SU-DHL-6 (cell line): ENCODE measurements around the gene E4F1.

Experiments
- H2AFZ ChIP-seq: fragments of 200-600 bp; sonication (generic); 2 replicates; pipeline ENCODE4 v1.6.1; 2014; ENCODE audit warnings: low read depth, mild to moderate bottlenecking, moderate library complexity, mixed read lengths, antibody characterized with exemption, low read length; ENCODE audit not compliant: severe bottlenecking
- H3F3A ChIP-seq: fragments of 200-600 bp; shearing (Covaris generic); 2 replicates; pipeline ENCODE4 v1.6.0; 2016; ENCODE audit warnings: antibody characterized with exemption, mild to moderate bottlenecking; ENCODE audit not compliant: insufficient read depth
- H3K27ac ChIP-seq: fragments of 200-600 bp; sonication (generic); 2 replicates; pipeline ENCODE4 v1.5.1; 2016; ENCODE audit warnings: low read depth, mild to moderate bottlenecking, low read length, moderate library complexity, mixed read lengths
- H3K27me3 ChIP-seq: fragments of 200-600 bp; sonication (generic), shearing (Covaris generic); 2 replicates; pipeline ENCODE4 v1.6.0; 2014; ENCODE audit warnings: mild to moderate bottlenecking, low read length
- H3K36me3 ChIP-seq: fragments of 200-600 bp; sonication (generic); 2 replicates; pipeline ENCODE4 v1.6.1; 2014; ENCODE audit warnings: mild to moderate bottlenecking, low read length, mixed read lengths
- H3K4me2 ChIP-seq: fragments of 300-600, 200-600 bp; shearing (Covaris generic), sonication (generic); 2 replicates; pipeline ENCODE4 v1.6.0; 2014; ENCODE audit warnings: low read length, low read depth, mild to moderate bottlenecking; ENCODE audit not compliant: poor library complexity, severe bottlenecking
- H3K4me3 ChIP-seq: fragments of 200-600 bp; sonication (generic); 2 replicates; pipeline ENCODE4 v1.5.1; 2014; ENCODE audit warnings: antibody characterized with exemption, low read length, mild to moderate bottlenecking, mixed read lengths; ENCODE audit not compliant: insufficient read depth, poor library complexity, severe bottlenecking
- H3K79me2 ChIP-seq: fragments of 200-600 bp; sonication (generic); 2 replicates; pipeline ENCODE4 v1.6.1; 2014; ENCODE audit warnings: mild to moderate bottlenecking, low read length, moderate library complexity; ENCODE audit not compliant: insufficient read depth
- H3K9ac ChIP-seq: fragments of 200-600 bp; sonication (generic); 2 replicates; pipeline ENCODE4 v1.7.0; 2014; ENCODE audit warnings: mild to moderate bottlenecking, low read length
- H3K9me2 ChIP-seq: fragments of 200-600 bp; sonication (generic); replicated peaks from 2 replicates; pipeline ENCODE4 v1.6.1; 2014; ENCODE audit warnings: low read length; ENCODE audit not compliant: insufficient read depth
- H3K9me3 ChIP-seq: fragments of 200-600 bp; sonication (generic); 2 replicates; pipeline ENCODE4 v1.6.1; 2014; ENCODE audit warnings: low read length, mixed read lengths; ENCODE audit not compliant: insufficient read depth
- H4K20me1 ChIP-seq: fragments of 200-600 bp; sonication (generic); 2 replicates; pipeline ENCODE4 v1.6.1; 2014; ENCODE audit warnings: low read depth, mild to moderate bottlenecking, antibody characterized with exemption, low read length, moderate library complexity, mixed read lengths
- EZH2phosphoT487 ChIP-seq: fragments of 200-600 bp; sonication (generic), shearing (Covaris generic); conservative IDR thresholded peaks from 2 replicates; pipeline ENCODE4 v1.6.1; 2018; ENCODE audit warnings: mild to moderate bottlenecking, antibody characterized with exemption, low read length, moderate library complexity, mixed read lengths
- TF ChIP-seq, protein P1 (sequence below): fragments of 200-600 bp; sonication (generic); IDR thresholded peaks from one replicate; pipeline ENCODE4 v1.5.1; 2017; ENCODE audit warnings: antibody characterized with exemption, mild to moderate bottlenecking, low read length, moderate library complexity; ENCODE audit not compliant: insufficient read depth, poor library complexity, severe bottlenecking

The E4F1 gene, protein sequence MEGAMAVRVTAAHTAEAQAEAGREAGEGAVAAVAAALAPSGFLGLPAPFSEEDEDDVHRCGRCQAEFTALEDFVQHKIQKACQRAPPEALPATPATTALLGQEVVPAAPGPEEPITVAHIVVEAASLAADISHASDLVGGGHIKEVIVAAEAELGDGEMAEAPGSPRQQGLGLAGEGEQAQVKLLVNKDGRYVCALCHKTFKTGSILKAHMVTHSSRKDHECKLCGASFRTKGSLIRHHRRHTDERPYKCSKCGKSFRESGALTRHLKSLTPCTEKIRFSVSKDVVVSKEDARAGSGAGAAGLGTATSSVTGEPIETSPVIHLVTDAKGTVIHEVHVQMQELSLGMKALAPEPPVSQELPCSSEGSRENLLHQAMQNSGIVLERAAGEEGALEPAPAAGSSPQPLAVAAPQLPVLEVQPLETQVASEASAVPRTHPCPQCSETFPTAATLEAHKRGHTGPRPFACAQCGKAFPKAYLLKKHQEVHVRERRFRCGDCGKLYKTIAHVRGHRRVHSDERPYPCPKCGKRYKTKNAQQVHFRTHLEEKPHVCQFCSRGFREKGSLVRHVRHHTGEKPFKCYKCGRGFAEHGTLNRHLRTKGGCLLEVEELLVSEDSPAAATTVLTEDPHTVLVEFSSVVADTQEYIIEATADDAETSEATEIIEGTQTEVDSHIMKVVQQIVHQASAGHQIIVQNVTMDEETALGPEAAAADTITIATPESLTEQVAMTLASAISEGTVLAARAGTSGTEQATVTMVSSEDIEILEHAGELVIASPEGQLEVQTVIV

DNA sequence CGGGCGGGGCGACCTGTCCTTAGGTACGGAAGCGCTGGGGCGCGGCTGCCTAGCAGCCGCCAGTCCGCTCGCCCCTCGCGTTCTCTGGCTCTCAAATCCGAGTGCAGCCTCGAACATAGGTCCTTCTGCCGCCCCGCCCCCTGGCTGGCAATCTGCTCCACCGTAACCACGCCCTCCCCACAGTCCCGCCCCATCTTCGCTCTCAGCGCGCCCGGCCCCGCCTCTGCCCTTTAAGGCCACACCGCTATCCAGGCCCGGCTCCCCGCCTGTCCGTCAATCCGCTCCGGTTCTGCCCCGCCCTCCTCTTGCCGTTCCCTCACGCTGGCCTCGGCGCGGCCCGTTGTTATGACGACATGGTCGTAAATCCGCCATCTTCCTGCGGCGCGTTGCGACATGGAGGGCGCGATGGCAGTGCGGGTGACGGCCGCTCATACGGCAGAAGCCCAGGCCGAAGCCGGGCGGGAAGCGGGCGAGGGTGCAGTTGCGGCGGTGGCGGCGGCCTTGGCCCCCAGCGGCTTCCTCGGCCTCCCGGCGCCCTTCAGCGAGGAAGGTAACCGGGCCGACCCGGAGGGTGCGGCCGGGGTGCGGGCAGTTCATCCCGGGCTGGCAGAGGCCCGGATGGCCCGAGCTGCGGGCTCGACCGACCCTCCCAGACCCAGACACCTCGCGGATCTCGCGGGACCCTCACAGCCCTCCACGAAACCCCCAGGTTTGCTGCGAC, at the start of gene E4F1:
TSS of gene E4F1 (plus strand) at position 371 of the 721 bp plus-strand sequence. CDS start at position 394, 23 bp downstream.
- Histone ChIP-seq H2AFZ (peak within 1 kb of the TSS; percentile 71), H3K27ac (peak within 1 kb of the TSS; percentile 70), H3K36me3 (no peaks in the 10 kb centered on the region), H4K20me1 (no peaks in the 10 kb centered on the region), H3K27me3 (no peaks in the 10 kb centered on the region), H3K9me3 (no peaks in the 10 kb centered on the region), H3K9me2 (no peaks in the 10 kb centered on the region), H3K4me2 (peak within 1 kb of the TSS; percentile 80), H3F3A (peaks cover 4% of the 10 kb centered on the region; the same call in 1 of the 2 replicates), H3K9ac (peak within 1 kb of the TSS; percentile 97), H3K4me3 (peak within 1 kb of the TSS; percentile 92), H3K79me2 (peaks cover 42% of the 10 kb centered on the region)
- TF ChIP-seq, protein P1, sequence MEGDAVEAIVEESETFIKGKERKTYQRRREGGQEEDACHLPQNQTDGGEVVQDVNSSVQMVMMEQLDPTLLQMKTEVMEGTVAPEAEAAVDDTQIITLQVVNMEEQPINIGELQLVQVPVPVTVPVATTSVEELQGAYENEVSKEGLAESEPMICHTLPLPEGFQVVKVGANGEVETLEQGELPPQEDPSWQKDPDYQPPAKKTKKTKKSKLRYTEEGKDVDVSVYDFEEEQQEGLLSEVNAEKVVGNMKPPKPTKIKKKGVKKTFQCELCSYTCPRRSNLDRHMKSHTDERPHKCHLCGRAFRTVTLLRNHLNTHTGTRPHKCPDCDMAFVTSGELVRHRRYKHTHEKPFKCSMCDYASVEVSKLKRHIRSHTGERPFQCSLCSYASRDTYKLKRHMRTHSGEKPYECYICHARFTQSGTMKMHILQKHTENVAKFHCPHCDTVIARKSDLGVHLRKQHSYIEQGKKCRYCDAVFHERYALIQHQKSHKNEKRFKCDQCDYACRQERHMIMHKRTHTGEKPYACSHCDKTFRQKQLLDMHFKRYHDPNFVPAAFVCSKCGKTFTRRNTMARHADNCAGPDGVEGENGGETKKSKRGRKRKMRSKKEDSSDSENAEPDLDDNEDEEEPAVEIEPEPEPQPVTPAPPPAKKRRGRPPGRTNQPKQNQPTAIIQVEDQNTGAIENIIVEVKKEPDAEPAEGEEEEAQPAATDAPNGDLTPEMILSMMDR = no peak

DNA sequence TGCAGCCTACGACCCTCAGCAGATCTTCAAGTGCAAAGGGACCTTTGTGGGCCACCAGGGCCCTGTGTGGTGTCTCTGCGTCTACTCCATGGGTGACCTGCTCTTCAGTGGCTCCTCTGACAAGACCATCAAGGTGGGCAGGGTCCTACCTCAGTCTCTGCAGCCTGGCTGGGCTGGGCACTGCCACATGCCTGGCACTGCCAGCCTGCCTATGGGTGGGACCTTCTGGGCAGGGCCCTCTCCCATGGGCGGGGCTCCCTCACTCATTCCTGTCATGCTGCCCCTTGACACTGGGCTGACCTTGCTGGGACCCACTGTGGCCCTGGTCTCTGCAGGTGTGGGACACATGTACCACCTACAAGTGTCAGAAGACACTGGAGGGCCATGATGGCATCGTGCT, 49.5 kb upstream of the E4F1 start:
- H3F3A ChIP-seq = no peaks in the 10 kb centered on the region
- TF ChIP-seq EZH2phosphoT487 = no peak
- TF ChIP-seq, protein P1 = no peak
- no peaks in the 10 kb centered on the region for H3K79me2 ChIP-seq
- no peak overlapping the region for H3K4me2 ChIP-seq
- no peaks in the 10 kb centered on the region for H3K9me3 ChIP-seq
- no peaks in the 10 kb centered on the region for H3K9me2 ChIP-seq
- H3K27me3 ChIP-seq = no peaks in the 10 kb centered on the region
- H3K36me3 ChIP-seq = no peaks in the 10 kb centered on the region
- no peak overlapping the region for H3K27ac ChIP-seq
- no peaks in the 10 kb centered on the region for H4K20me1 ChIP-seq
- no peak overlapping the region for H3K4me3 ChIP-seq
- H2AFZ ChIP-seq = no peak overlapping the region
- H3K9ac ChIP-seq = no peak overlapping the region

DNA sequence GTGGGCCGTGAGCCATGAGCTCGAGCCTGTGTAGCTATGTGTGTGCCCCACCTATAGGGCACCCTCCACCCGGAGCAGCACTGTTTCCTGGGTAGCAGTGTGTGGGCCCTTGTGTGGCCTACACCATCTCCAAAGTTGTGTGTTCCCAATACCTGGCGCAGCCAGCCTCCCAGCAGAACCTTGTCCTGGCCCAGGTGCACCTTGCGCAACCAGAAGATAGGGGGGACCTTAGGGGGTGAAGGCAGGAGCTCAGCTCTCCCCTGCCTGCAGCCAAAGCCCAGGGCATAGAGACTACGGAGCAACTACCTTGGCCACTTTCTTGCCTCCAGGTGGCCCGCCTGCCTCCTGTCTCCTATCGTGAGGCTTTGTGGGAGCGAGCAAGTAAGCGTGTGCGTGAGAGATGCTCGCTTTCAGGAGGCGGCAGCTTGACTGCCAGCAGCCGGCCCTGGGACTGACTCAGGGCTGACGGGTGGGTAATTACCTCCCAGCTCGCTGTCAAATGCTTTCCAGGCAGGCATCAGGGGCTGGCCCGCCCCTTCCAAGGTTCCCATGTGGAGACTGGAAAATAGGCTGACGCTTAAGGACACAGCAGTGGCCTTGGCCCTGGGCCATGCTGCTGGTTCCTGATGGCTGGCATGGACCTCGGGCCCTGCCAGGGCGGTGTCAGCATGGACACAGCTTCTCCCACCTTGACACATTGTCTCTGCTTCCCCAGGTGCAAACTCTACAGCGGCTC, 48.8 kb upstream of the E4F1 start:
- Histone ChIP-seq H3K27ac (no peak overlapping the region), H4K20me1 (no peaks in the 10 kb centered on the region), H3K4me2 (no peak overlapping the region), H3K9me3 (no peaks in the 10 kb centered on the region), H3K9me2 (no peaks in the 10 kb centered on the region), H2AFZ (no peak overlapping the region), H3K36me3 (no peaks in the 10 kb centered on the region), H3K9ac (no peak overlapping the region), H3K79me2 (no peaks in the 10 kb centered on the region), H3K4me3 (no peak overlapping the region), H3K27me3 (no peaks in the 10 kb centered on the region), H3F3A (no peaks in the 10 kb centered on the region)
- TF ChIP-seq EZH2phosphoT487 = no peak
- TF ChIP-seq, protein P1 = no peak
